ENCODE data around the gene AHRR. TPM values are rescaled to one million over a fixed set of nuclear protein-coding genes. Genes with fewer than 3 reads are reported as not detected.

AHRR gene
- total and polyA plus RNA-seq, 2 donors (not counting 1 experiment from before 2014, with no cell fraction given) = 11.3 to 26.4 TPM

DNA sequence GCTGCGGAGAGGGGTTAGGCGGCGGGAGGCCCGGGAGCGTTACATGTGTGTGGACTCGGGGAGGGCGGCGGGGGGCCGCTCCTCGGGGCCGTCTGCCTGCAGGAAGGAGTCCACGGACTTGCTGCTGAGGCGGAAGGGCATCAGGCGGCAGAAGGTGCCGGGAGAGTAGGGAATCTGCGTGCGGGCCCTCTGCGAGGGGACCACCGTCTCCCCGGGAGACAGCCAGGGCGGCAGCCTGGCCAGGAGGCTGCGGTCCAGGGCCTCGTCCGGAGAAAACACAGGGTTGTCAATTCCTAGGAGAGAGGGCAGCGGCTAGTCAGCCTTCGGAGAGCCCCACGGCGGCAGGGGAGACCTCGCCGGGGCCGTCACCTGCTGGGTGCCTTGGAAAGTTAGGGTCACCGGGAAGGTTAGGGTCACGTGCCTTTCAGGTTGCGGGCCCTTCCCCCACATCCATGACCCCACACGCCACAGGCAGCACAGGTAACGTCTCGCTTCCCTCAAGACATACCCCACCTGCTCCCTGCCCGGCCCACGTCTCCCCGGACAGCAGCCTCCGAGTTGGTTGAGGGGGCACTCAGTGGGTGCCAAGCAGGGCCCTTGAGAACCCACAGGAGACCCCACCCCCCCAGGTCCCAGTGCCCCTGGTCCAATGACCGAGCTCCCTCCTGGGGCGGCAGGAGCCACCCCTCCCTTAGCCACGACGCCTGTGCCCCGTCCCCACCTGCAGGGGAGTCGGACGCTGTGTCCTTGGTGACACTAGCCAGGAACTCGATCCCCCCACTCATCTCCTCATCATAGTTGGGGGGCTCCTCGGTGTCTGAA, 153.5 kb downstream of the AHRR start:
- no peak overlapping the region for H3K9ac ChIP-seq (ENCODE audit: insufficient read depth, low read length)
- DNase-seq (ENCODE audit: low read depth in 2 of 2) = peak in 1 of 2 donors; percentile 3

DNA sequence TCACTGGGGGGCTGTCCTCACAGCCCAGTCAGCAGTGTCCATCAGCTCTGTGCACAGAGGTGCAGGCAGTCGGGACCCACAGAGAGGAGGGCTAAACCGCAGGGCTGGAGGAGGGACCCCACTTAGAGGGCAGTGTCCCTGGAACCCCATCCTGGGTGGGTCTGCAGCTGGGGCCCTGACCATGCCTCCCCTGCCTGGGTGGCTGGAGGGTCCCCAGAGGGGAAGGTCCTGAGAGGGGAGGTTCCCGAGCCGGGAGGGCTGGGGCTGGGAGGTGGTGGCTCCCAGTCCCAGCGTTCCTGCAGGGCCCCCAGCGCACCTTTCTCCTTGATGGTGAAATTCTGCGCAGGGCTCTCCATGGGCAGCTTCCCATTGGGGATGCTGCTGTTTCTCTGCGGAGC, 154.2 kb downstream of the AHRR start:
- H2AFZ ChIP-seq (ENCODE audit: low read length) = no peak overlapping the region
- H3K4me1 ChIP-seq (ENCODE audit: control insufficient read depth, extremely low read depth, insufficient read depth, low read length) = no peaks in the 10 kb centered on the region
- H4K20me1 ChIP-seq (ENCODE audit: control insufficient read depth, extremely low read depth, insufficient read depth, low read length) = no peaks in the 10 kb centered on the region
- H3K9me3 ChIP-seq (ENCODE audit: control insufficient read depth, insufficient read depth, low read depth, low read length) = no peaks in the 10 kb centered on the region
- no peak overlapping the region for H3K4me2 ChIP-seq (ENCODE audit: extremely low read depth, insufficient read depth, low read length)
- peaks cover 6% of the 10 kb centered on the region for H3K27me3 ChIP-seq (ENCODE audit: control insufficient read depth, insufficient read depth, low read length)
- H3K79me2 ChIP-seq (ENCODE audit: control insufficient read depth, insufficient read depth, low read length) = peaks cover 1% of the 10 kb centered on the region
- TF ChIP-seq, protein P1, sequence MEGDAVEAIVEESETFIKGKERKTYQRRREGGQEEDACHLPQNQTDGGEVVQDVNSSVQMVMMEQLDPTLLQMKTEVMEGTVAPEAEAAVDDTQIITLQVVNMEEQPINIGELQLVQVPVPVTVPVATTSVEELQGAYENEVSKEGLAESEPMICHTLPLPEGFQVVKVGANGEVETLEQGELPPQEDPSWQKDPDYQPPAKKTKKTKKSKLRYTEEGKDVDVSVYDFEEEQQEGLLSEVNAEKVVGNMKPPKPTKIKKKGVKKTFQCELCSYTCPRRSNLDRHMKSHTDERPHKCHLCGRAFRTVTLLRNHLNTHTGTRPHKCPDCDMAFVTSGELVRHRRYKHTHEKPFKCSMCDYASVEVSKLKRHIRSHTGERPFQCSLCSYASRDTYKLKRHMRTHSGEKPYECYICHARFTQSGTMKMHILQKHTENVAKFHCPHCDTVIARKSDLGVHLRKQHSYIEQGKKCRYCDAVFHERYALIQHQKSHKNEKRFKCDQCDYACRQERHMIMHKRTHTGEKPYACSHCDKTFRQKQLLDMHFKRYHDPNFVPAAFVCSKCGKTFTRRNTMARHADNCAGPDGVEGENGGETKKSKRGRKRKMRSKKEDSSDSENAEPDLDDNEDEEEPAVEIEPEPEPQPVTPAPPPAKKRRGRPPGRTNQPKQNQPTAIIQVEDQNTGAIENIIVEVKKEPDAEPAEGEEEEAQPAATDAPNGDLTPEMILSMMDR (conservative IDR thresholded peaks at IDR 0.05 in 1 of 2, IDR thresholded peaks at IDR 0.05 in 1 of 2; ENCODE audit: low read depth in 1 of 2, low read length in 2 of 2) = no peak
- no peak overlapping the region for H3K27ac ChIP-seq (ENCODE audit: insufficient read depth, low read length)
- no peak for DNase-seq (ENCODE audit: low read depth in 2 of 2)
- H3K9ac ChIP-seq (ENCODE audit: insufficient read depth, low read length) = no peak overlapping the region
- no peak overlapping the region for H3K4me3 ChIP-seq (replicated peaks in 1 of 4; ENCODE audit: control extremely low read depth in 1 of 4, insufficient read depth in 1 of 4, low read depth in 3 of 4, low read length in 4 of 4)
- peaks cover 2% of the 10 kb centered on the region for H3K36me3 ChIP-seq (ENCODE audit: control insufficient read depth, insufficient read depth, low read length)

More for the DNA sequence above, 153.5 kb downstream of the AHRR start:
- H3K36me3 ChIP-seq (ENCODE audit: control insufficient read depth, insufficient read depth, low read length) = peaks cover 2% of the 10 kb centered on the region
- no peaks in the 10 kb centered on the region for H3K9me3 ChIP-seq (ENCODE audit: control insufficient read depth, insufficient read depth, low read depth, low read length)
- H3K27me3 ChIP-seq (ENCODE audit: control insufficient read depth, insufficient read depth, low read length) = peaks cover 6% of the 10 kb centered on the region
- no peaks in the 10 kb centered on the region for H4K20me1 ChIP-seq (ENCODE audit: control insufficient read depth, extremely low read depth, insufficient read depth, low read length)
- H2AFZ ChIP-seq (ENCODE audit: low read length) = no peak overlapping the region
- H3K4me1 ChIP-seq (ENCODE audit: control insufficient read depth, extremely low read depth, insufficient read depth, low read length) = no peaks in the 10 kb centered on the region
- peak overlapping the region; percentile 85 for H3K4me2 ChIP-seq (ENCODE audit: extremely low read depth, insufficient read depth, low read length)
- peaks cover 1% of the 10 kb centered on the region for H3K79me2 ChIP-seq (ENCODE audit: control insufficient read depth, insufficient read depth, low read length)
- H3K27ac ChIP-seq (ENCODE audit: insufficient read depth, low read length) = no peak overlapping the region
- peak overlapping the region in 3 of 4 experiments; percentile 22 to 40 (median 26) for H3K4me3 ChIP-seq (replicated peaks in 1 of 4; ENCODE audit: control extremely low read depth in 1 of 4, insufficient read depth in 1 of 4, low read depth in 3 of 4, low read length in 4 of 4)
- TF ChIP-seq EZH2 (IDR thresholded peaks at IDR 0.05; ENCODE audit: low read length, missing control alignments) = no peak
- TF ChIP-seq, protein P1 (conservative IDR thresholded peaks at IDR 0.05 in 1 of 2, IDR thresholded peaks at IDR 0.05 in 1 of 2; ENCODE audit: low read depth in 1 of 2, low read length in 2 of 2) = no peak

DNA sequence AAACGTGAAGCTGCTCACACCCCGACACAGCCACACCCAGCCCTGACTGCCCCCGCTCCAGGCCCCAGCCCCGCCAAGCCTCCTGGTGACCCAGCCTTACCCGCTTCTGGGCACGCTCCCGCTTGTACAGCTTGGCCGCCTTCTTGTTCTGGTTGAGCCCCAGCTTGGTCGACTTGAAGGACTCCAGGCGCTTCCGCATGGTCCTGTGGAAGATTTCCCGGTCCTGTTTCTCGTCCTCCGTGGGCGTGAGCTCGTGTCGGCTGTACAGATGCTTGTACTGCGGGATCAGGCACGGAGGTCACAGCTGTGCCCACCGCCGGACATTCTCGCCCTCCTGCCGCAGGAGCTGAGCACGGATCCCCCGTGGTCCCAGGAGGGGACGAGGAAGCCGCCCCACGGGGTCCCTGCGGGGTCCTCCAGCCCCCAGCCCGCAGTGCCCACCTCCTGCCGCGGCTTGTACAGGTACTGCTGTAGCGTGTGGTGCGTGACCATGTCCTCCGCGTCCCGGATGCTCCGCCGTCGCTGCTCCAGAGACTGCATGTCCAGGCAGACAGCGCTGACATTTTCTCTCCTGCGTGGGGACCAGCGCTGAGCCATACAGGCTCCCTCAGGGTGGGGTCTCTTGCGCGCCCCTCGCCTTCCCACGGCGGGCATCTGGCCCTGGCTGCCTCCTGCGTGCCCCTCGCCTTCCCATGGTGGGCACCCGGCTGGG, 154.7 kb downstream of the AHRR start:
- H3K27ac ChIP-seq (ENCODE audit: insufficient read depth, low read length) = no peak overlapping the region
- peaks cover 6% of the 10 kb centered on the region for H3K27me3 ChIP-seq (ENCODE audit: control insufficient read depth, insufficient read depth, low read length)
- no peak overlapping the region for H2AFZ ChIP-seq (ENCODE audit: low read length)
- TF ChIP-seq EZH2 (IDR thresholded peaks at IDR 0.05; ENCODE audit: low read length, missing control alignments) = no peak
- TF ChIP-seq, protein P1 (conservative IDR thresholded peaks at IDR 0.05 in 1 of 2, IDR thresholded peaks at IDR 0.05 in 1 of 2; ENCODE audit: low read depth in 1 of 2, low read length in 2 of 2) = no peak
- no peak for DNase-seq (ENCODE audit: low read depth in 2 of 2)
- no peak overlapping the region for H3K4me3 ChIP-seq (replicated peaks in 1 of 4; ENCODE audit: control extremely low read depth in 1 of 4, insufficient read depth in 1 of 4, low read depth in 3 of 4, low read length in 4 of 4)
- H3K9me3 ChIP-seq (ENCODE audit: control insufficient read depth, insufficient read depth, low read depth, low read length) = no peaks in the 10 kb centered on the region
- H3K4me1 ChIP-seq (ENCODE audit: control insufficient read depth, extremely low read depth, insufficient read depth, low read length) = no peaks in the 10 kb centered on the region
- no peak overlapping the region for H3K4me2 ChIP-seq (ENCODE audit: extremely low read depth, insufficient read depth, low read length)
- H4K20me1 ChIP-seq (ENCODE audit: control insufficient read depth, extremely low read depth, insufficient read depth, low read length) = no peaks in the 10 kb centered on the region
- peaks cover 1% of the 10 kb centered on the region for H3K79me2 ChIP-seq (ENCODE audit: control insufficient read depth, insufficient read depth, low read length)
- H3K36me3 ChIP-seq (ENCODE audit: control insufficient read depth, insufficient read depth, low read length) = peaks cover 2% of the 10 kb centered on the region
- H3K9ac ChIP-seq (ENCODE audit: insufficient read depth, low read length) = no peak overlapping the region

Measured in fibroblast of lung (primary cell).